ENCODE measurements around the gene RAPSN. TPM values are rescaled to one million over a fixed set of nuclear protein-coding genes. Genes with fewer than 3 reads are reported as not detected.

Gene RAPSN
- total RNA-seq, 2 experiments from 2014 or later: not detected

DNA sequence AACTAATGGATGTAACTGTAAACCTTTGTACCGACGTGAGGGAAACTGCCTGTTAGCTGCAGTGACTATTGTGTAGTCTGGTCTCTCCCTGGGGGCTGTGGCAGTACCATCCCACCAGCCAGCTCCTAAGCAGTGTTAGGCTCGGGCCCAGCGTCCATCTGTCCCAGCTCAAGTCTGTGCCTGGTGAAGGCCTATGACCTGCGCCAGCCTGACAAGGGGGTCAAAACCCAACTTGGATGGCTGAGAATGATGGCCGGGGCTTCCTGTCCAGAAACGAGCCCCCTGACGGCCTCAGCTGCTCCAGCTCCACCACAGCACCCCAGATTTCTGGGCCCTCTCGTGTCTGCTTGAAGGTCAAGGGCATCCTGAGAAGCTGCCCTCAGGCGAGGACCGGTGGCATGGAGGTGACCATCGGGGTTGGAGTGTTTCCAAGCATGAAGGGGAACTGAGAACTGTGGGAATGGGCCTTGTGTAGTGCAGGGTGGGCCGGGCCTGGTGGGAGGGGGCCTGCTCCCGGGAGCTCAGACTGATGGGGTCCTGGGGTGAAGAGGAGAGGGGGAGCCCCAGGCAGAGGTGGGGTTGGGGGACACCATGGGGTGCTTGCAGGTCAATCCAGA is 56.3 kb downstream of the RAPSN start:
- Histone ChIP-seq H2AFZ (ENCODE audit: low read length) (peak overlapping the region; percentile 37; the same call in 1 of the 2 replicates), H3K79me2 (ENCODE audit: insufficient read depth, low read depth, low read length) (no peaks in the 10 kb centered on the region), H3K9me2 (ENCODE audit: insufficient read depth, low read length) (no peaks in the 10 kb centered on the region), H3K27ac (ENCODE audit: low read depth, low read length, poor library complexity, severe bottlenecking) (peak overlapping the region; percentile 82), H3K36me3 (ENCODE audit: insufficient read depth, low read length) (no peaks in the 10 kb centered on the region), H3K4me2 (ENCODE audit: low read length) (peak overlapping the region; percentile 76; the same call in 1 of the 2 replicates), H3K4me3 (ENCODE audit: low read depth, low read length, poor library complexity, severe bottlenecking) (no peak overlapping the region), H3K9me3 (ENCODE audit: low read length) (no peaks in the 10 kb centered on the region), H4K20me1 (ENCODE audit: insufficient read depth, low read length) (no peaks in the 10 kb centered on the region), H3K4me1 (ENCODE audit: insufficient read depth, low read length, poor library complexity, severe bottlenecking) (peaks cover 53% of the 10 kb centered on the region)
- ChIA-PET CTCF (ENCODE audit: unreplicated experiment) (interaction anchor here (0.9 to 1.6 kb wide), 2 partner anchors 14 to 15 kb away, joined by 3 to 4 read pairs; partner anchors contain the start of gene SPI1), POLR2A (interaction anchor here (0.6 to 2.9 kb wide), 6 partner anchors 11 to 817 kb away, joined by 3 to 19 read pairs (median 4); partner anchors contain the start of gene SPI1)
- TF ChIP-seq, protein P1, sequence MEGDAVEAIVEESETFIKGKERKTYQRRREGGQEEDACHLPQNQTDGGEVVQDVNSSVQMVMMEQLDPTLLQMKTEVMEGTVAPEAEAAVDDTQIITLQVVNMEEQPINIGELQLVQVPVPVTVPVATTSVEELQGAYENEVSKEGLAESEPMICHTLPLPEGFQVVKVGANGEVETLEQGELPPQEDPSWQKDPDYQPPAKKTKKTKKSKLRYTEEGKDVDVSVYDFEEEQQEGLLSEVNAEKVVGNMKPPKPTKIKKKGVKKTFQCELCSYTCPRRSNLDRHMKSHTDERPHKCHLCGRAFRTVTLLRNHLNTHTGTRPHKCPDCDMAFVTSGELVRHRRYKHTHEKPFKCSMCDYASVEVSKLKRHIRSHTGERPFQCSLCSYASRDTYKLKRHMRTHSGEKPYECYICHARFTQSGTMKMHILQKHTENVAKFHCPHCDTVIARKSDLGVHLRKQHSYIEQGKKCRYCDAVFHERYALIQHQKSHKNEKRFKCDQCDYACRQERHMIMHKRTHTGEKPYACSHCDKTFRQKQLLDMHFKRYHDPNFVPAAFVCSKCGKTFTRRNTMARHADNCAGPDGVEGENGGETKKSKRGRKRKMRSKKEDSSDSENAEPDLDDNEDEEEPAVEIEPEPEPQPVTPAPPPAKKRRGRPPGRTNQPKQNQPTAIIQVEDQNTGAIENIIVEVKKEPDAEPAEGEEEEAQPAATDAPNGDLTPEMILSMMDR (conservative IDR thresholded peaks at IDR 0.05; ENCODE audit: low read length): no peak
- no peak for TF ChIP-seq EZH2phosphoT487 (IDR thresholded peaks at IDR 0.05; ENCODE audit: borderline replicate concordance, low read depth, low read length)
- BruUV-seq (replicated peaks): no TSS peak
- intact Hi-C loops (cut with micrococcal nuclease; ENCODE audit: unreplicated experiment): loop anchor here (10.0 kb wide), 1 partner anchor 632 kb away; no protein-coding TSS in a partner anchor
- no peak for DNase-seq (ENCODE audit: low spot score)

DNA sequence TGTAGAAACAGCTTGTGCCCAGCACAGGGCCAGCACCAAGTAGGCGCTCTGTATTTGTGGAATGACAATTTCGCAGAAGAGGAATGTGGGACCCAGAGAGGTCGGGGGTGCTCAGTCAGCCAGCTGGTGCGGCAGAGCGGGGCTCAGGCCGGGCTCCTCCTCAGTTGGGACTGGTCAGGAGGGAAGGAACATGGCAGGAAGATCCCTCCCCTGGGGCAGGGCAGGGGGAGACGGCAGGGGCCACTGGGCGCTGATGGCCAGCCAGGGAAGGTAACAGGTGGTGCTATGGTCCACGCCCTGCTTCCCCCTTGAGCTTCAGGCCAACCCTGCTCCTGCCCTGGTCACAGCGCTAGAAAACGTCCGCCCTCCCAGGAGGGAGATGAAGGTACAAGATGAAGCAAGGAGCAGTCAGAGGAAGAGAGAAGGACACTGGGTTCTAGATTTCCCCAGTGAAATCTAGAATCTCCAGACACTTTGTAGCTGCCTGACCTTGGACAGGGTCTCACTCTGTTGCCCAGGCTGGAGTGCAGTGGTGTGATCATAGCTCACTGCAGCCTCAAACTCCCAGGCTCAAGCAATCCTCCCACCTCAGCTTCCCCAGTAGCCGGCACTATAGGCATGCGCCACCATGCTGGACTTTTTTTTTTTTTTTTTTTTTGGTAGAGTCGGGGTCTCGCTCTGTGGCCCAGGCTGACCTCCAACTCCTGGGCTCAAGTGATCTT is 57.1 kb downstream of the RAPSN start:
- no TSS peak for BruUV-seq (replicated peaks)
- H3K4me1 ChIP-seq (ENCODE audit: insufficient read depth, low read length, poor library complexity, severe bottlenecking): peaks cover 46% of the 10 kb centered on the region
- ChIA-PET POLR2A (interaction anchor here (0.7 to 2.9 kb wide), 4 partner anchors 13 to 373 kb away, joined by 4 to 19 read pairs (median 10); partner anchors contain the start of gene SPI1), CTCF (ENCODE audit: unreplicated experiment) (no interaction called here)
- TF ChIP-seq, protein P1 (conservative IDR thresholded peaks at IDR 0.05; ENCODE audit: low read length): no peak
- no peak for TF ChIP-seq EZH2phosphoT487 (IDR thresholded peaks at IDR 0.05; ENCODE audit: borderline replicate concordance, low read depth, low read length)
- intact Hi-C loops (cut with micrococcal nuclease; ENCODE audit: unreplicated experiment): loop anchor here (10.0 kb wide), 1 partner anchor 633 kb away; no protein-coding TSS in a partner anchor
- DNase-seq (ENCODE audit: low spot score): no peak
- no peak overlapping the region for H3K27ac ChIP-seq (ENCODE audit: low read depth, low read length, poor library complexity, severe bottlenecking)
- H3K36me3 ChIP-seq (ENCODE audit: insufficient read depth, low read length): no peaks in the 10 kb centered on the region
- no peaks in the 10 kb centered on the region for H3K9me3 ChIP-seq (ENCODE audit: low read length)
- no peaks in the 10 kb centered on the region for H4K20me1 ChIP-seq (ENCODE audit: insufficient read depth, low read length)
- no peaks in the 10 kb centered on the region for H3K9me2 ChIP-seq (ENCODE audit: insufficient read depth, low read length)
- no peak overlapping the region for H3K4me2 ChIP-seq (ENCODE audit: low read length)
- H2AFZ ChIP-seq (ENCODE audit: low read length): no peak overlapping the region
- no peak overlapping the region for H3K4me3 ChIP-seq (ENCODE audit: low read depth, low read length, poor library complexity, severe bottlenecking)
- H3K79me2 ChIP-seq (ENCODE audit: insufficient read depth, low read depth, low read length): no peaks in the 10 kb centered on the region
